ENCODE results near the gene CEMIP2. TPM values are rescaled to one million over a fixed set of nuclear protein-coding genes. Genes with fewer than 3 reads are reported as not detected.
A peak's percentile ranks its signal among the peaks of the same experiment; 100 is the strongest.

CEMIP2 gene
- total RNA-seq, 2 experiments from 2014 or later: 46.5 TPM

DNA sequence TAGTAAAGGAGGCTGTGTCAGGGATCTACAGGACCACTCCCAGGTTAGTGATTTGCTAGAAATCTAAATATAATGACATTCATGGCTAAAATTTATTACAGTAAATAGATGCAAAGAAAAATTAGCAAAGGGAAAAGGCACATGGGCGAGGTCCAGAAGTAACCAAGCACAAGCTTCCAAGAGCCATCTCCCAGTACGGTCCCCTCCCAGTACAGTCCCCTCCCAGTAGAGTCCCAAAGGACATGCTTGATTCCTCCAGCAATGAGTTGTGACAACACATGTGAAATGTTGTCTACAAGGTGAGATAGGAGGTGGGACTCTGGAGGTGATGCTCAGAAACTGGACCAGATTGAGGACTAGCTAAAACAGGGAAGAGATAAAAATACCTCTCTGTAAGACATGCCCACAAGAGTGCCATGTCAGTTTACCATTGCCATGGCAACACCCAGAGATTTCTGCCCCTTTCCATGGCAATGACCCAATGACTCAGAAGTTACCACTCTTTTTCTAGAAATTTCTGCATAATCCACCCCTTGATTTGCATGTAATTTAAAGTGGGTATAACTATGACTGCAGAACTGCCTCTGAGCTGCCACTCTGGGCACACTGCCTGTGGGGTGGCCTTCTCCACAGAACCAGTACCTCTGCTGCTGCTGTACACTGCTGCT, 27.9 kb upstream of the CEMIP2 start:
- Mint-ChIP-seq H3K36me3 (ENCODE audit: low read depth) (peaks cover 14% of the 10 kb centered on the region), H3K27ac (peak overlapping the region; percentile 76), H3K27me3 (ENCODE audit: low read depth) (no peaks in the 10 kb centered on the region), H3K4me3 (no peak overlapping the region), H3K4me1 (ENCODE audit: low read depth) (peaks cover 42% of the 10 kb centered on the region), H3K9me3 (ENCODE audit: insufficient read depth) (peaks cover 6% of the 10 kb centered on the region)
- POLR2A ChIA-PET: interaction anchor here (1.0 to 4.9 kb wide), 3 partner anchors 13 to 115 kb away, joined by 5 to 44 read pairs (median 24); partner anchors contain the start of genes ABHD17B, C9orf85 and CEMIP2
- peak; percentile 42 for ATAC-seq
- DNase-seq: no peak
- CTCF ChIA-PET: interaction anchor here (1.0 to 6.6 kb wide), 8 partner anchors 11 to 243 kb away, joined by 3 to 48 read pairs (median 6); no protein-coding TSS in a partner anchor

GRCh38 chr9:71795097-71795813, 26.9 kb upstream of the CEMIP2 start:
- Mint-ChIP-seq H3K36me3 (ENCODE audit: low read depth) (peaks cover 14% of the 10 kb centered on the region), H3K4me1 (ENCODE audit: low read depth) (peaks cover 42% of the 10 kb centered on the region), H3K27ac (peak overlapping the region; percentile 99), H3K27me3 (ENCODE audit: low read depth) (no peaks in the 10 kb centered on the region), H3K9me3 (ENCODE audit: insufficient read depth) (peaks cover 6% of the 10 kb centered on the region), H3K4me3 (peak overlapping the region; percentile 60)
- POLR2A ChIA-PET: interaction anchor here (0.6 to 4.9 kb wide), 7 partner anchors 8 to 570 kb away, joined by 3 to 44 read pairs (median 3); partner anchors contain the start of genes ABHD17B, C9orf85 and CEMIP2
- CTCF ChIA-PET: interaction anchor here (1.0 to 6.6 kb wide), 6 partner anchors 9 to 79 kb away, joined by 3 to 48 read pairs (median 10); no protein-coding TSS in a partner anchor
- DNase-seq: peak; percentile 35
- peak; percentile 71 for ATAC-seq

DNA sequence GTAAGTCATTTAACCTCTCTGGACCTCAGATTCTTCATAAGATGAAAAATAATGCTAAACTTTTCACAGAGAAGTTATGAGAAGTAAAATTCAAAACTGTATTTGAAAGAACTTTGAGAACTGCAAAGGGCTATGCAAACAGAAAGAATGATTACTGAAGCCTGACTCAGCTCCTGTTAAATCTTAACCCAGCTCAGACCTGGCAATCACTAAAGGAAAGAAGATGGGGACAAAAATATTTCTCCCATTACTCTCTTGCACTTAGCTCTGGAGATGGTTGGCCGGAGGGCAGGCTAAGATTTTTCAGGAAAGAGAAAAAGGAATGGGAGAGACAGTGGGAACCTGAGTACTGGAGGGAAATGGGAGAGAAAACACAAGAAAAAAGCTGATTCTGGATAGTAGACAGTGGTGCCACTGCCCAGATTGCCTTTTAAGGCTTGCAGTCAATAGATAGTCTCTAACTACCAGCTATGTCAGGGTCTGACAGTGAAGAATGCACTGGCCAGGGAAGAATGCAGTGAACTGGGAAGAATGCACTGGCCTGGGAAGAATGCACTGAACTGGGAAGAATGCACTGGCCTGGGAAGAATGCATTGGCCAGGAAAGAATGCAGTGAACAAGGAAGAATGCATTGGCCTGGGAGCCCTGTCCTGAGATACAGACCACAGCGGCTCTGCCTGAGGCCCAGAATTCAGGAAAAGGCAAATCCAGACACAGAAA, 25.2 kb upstream of the CEMIP2 start:
- Mint-ChIP-seq H3K4me1 (ENCODE audit: low read depth) (peaks cover 42% of the 10 kb centered on the region), H3K27me3 (ENCODE audit: low read depth) (no peaks in the 10 kb centered on the region), H3K36me3 (ENCODE audit: low read depth) (peaks cover 14% of the 10 kb centered on the region), H3K4me3 (no peak overlapping the region), H3K27ac (peak overlapping the region; percentile 60), H3K9me3 (ENCODE audit: insufficient read depth) (peaks cover 6% of the 10 kb centered on the region)
- ChIA-PET POLR2A (interaction anchor here (0.6 to 4.9 kb wide), 4 partner anchors 10 to 25 kb away, joined by 3 to 44 read pairs (median 14); partner anchors contain the start of gene CEMIP2), CTCF (interaction anchor here (0.6 to 6.6 kb wide), 7 partner anchors 10 to 1394 kb away, joined by 3 to 48 read pairs (median 9); no protein-coding TSS in a partner anchor)
- no peak for ATAC-seq
- no peak for DNase-seq

DNA sequence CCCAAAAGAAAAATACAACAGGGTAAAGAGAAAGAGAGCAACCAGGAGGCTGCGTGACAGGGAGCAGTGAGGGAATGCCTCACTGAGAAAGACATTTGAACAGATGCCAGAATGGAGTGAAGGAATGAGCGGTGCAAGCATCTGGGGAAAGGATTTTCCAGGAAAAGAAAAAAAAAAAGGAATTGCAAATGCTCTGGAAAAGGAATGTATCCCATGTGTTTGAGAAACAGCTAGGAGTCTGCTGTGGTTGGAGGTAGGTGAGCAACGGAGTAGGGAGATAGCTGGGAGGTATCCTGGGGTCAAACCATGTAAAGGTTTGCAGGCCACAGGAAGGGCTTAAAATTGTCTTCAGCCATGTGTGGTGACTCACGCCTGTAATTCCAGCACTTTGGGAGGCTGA, 23.6 kb upstream of the CEMIP2 start:
- Mint-ChIP-seq H3K27ac (no peak overlapping the region), H3K4me3 (no peak overlapping the region), H3K4me1 (ENCODE audit: low read depth) (peaks cover 36% of the 10 kb centered on the region), H3K9me3 (ENCODE audit: insufficient read depth) (peaks cover 6% of the 10 kb centered on the region), H3K27me3 (ENCODE audit: low read depth) (no peaks in the 10 kb centered on the region), H3K36me3 (ENCODE audit: low read depth) (peaks cover 14% of the 10 kb centered on the region)
- no peak for ATAC-seq
- CTCF ChIA-PET: interaction anchor here (0.7 to 1.6 kb wide), 5 partner anchors 9 to 233 kb away, joined by 3 to 8 read pairs (median 6); no protein-coding TSS in a partner anchor
- no peak for DNase-seq
- POLR2A ChIA-PET: no interaction called here

DNA sequence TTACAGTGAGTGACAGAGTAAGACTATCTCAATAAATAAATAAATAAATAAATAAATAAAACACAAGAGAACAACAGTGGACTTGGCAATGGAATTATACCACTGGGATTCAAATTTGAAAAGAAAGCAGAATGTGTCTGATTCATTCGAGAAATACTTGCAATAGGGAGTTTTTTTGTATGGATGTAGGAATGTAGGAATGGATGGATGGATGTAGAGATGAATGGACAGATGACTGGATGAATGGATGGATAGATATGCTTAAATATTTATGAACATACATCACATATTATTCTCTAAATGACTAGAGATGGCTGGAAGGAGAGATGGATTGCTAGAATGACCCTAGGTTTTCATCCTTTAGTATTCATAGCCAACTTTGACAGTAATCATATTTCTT, 22.0 kb upstream of the CEMIP2 start:
- ChIA-PET CTCF (no interaction called here), POLR2A (interaction anchor here (0.9 kb wide), 1 partner anchor 24 kb away, joined by 3 read pairs; no protein-coding TSS in a partner anchor)
- Mint-ChIP-seq H3K27ac (no peak overlapping the region), H3K4me1 (ENCODE audit: low read depth) (peaks cover 24% of the 10 kb centered on the region), H3K9me3 (ENCODE audit: insufficient read depth) (peaks cover 6% of the 10 kb centered on the region), H3K36me3 (ENCODE audit: low read depth) (peaks cover 11% of the 10 kb centered on the region), H3K27me3 (ENCODE audit: low read depth) (no peaks in the 10 kb centered on the region), H3K4me3 (no peak overlapping the region)
- ATAC-seq (no peak), DNase-seq (no peak)

DNA sequence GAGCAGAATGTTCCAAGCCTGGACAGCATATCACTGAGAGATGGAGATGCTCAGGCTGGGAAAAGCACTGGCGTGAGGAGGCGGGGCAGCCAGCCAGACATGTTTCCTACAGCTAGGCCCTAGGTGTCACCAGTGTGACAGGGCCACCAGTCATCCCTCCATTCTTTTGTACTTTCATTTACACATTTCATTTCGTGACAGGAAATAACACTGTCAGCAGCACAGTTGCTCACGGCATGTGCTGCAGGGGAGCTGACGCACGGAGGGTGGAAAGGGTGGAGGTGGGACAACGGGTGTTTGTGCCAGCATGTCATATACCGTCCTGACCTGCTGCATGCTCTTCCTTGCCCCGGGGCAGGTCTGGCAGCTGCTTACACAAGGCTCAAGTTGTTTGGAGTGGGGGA, 14.8 kb upstream of the CEMIP2 start:
- peak; percentile 90 for DNase-seq
- Mint-ChIP-seq H3K36me3 (ENCODE audit: low read depth) (peaks cover 5% of the 10 kb centered on the region), H3K9me3 (ENCODE audit: insufficient read depth) (peaks cover 3% of the 10 kb centered on the region), H3K4me1 (ENCODE audit: low read depth) (peaks cover 53% of the 10 kb centered on the region), H3K27me3 (ENCODE audit: low read depth) (no peaks in the 10 kb centered on the region), H3K27ac (peak overlapping the region; percentile 99), H3K4me3 (peak overlapping the region; percentile 67)
- peak; percentile 96 for ATAC-seq
- POLR2A ChIA-PET: interaction anchor here (0.9 to 2.9 kb wide), 8 partner anchors 9 to 127 kb away, joined by 3 to 44 read pairs (median 6); partner anchors contain the start of gene CEMIP2
- CTCF ChIA-PET: interaction anchor here (0.6 to 8.1 kb wide), 19 partner anchors 8 to 256 kb away, joined by 3 to 100 read pairs (median 4); partner anchors contain the start of gene CEMIP2

GRCh38 chr9:71781391-71781790, 13.1 kb upstream of the CEMIP2 start:
- CTCF ChIA-PET: interaction anchor here (0.7 to 8.1 kb wide), 12 partner anchors 11 to 244 kb away, joined by 3 to 100 read pairs (median 4); partner anchors contain the start of genes C9orf85 and CEMIP2
- DNase-seq: no peak
- H3K4me1 Mint-ChIP-seq (ENCODE audit: low read depth): peaks cover 54% of the 10 kb centered on the region

GRCh38 chr9:71780953-71781352, 12.6 kb upstream of the CEMIP2 start:
- ChIA-PET POLR2A (interaction anchor here (0.7 to 2.2 kb wide), 6 partner anchors 12 to 130 kb away, joined by 3 to 10 read pairs (median 4); partner anchors contain the start of genes ABHD17B and C9orf85), CTCF (interaction anchor here (0.8 to 8.1 kb wide), 11 partner anchors 11 to 244 kb away, joined by 3 to 100 read pairs (median 5); partner anchors contain the start of genes C9orf85 and CEMIP2)
- ATAC-seq (no peak), DNase-seq (no peak)
- Mint-ChIP-seq H3K4me3 (no peak overlapping the region), H3K36me3 (ENCODE audit: low read depth) (peaks cover 5% of the 10 kb centered on the region), H3K4me1 (ENCODE audit: low read depth) (peaks cover 58% of the 10 kb centered on the region), H3K27ac (peak overlapping the region; percentile 99), H3K27me3 (ENCODE audit: low read depth) (no peaks in the 10 kb centered on the region), H3K9me3 (ENCODE audit: insufficient read depth) (peaks cover 3% of the 10 kb centered on the region)

More at GRCh38 chr9:71781391-71781790, 13.1 kb upstream of the CEMIP2 start:
- Mint-ChIP-seq H3K4me3 (peak overlapping the region; percentile 6), H3K27me3 (ENCODE audit: low read depth) (no peaks in the 10 kb centered on the region), H3K27ac (peak overlapping the region; percentile 99), H3K36me3 (ENCODE audit: low read depth) (peaks cover 5% of the 10 kb centered on the region), H3K9me3 (ENCODE audit: insufficient read depth) (peaks cover 3% of the 10 kb centered on the region)
- POLR2A ChIA-PET: interaction anchor here (0.7 to 2.2 kb wide), 6 partner anchors 12 to 130 kb away, joined by 3 to 10 read pairs (median 4); partner anchors contain the start of genes ABHD17B and C9orf85
- ATAC-seq: peak; percentile 20

DNA sequence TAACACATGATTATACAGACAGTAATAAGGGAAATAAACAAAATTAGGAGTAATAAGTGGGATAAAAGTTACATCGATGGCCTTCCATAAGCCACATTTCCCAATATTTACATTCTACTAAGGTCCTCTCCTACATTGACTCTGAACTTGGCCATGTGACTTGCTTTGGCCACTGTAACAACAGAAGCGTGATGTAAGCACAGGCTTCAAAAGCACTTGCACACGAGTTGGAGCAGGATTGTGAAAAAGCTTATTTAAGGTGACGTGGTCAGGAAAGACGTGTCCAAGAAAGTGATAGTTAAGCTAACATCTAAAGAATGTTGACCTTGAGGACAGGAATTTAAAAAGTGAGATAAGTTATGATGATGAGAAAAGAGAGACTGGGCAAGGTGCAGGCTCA, 9.8 kb upstream of the CEMIP2 start:
- Mint-ChIP-seq H3K4me3 (no peak overlapping the region), H3K27ac (no peak overlapping the region), H3K36me3 (ENCODE audit: low read depth) (no peaks in the 10 kb centered on the region), H3K27me3 (ENCODE audit: low read depth) (no peaks in the 10 kb centered on the region), H3K9me3 (ENCODE audit: insufficient read depth) (no peaks in the 10 kb centered on the region), H3K4me1 (ENCODE audit: low read depth) (peaks cover 50% of the 10 kb centered on the region)
- POLR2A ChIA-PET: interaction anchor here (0.8 to 2.1 kb wide), 3 partner anchors 9 to 43 kb away, joined by 4 to 8 read pairs (median 5); partner anchors contain the start of gene CEMIP2
- ATAC-seq: no peak
- no peak for DNase-seq
- CTCF ChIA-PET: interaction anchor here (0.7 to 8.1 kb wide), 8 partner anchors 8 to 247 kb away, joined by 3 to 100 read pairs (median 5); partner anchors contain the start of gene CEMIP2

- H3K4me3 Mint-ChIP-seq: no peak overlapping the region
- H3K27ac Mint-ChIP-seq: peak overlapping the region; percentile 55
- DNase-seq (no peak), ATAC-seq (peak; percentile 38)
- H3K36me3 Mint-ChIP-seq (ENCODE audit: low read depth): no peaks in the 10 kb centered on the region
- H3K27me3 Mint-ChIP-seq (ENCODE audit: low read depth): no peaks in the 10 kb centered on the region
- no peaks in the 10 kb centered on the region for H3K9me3 Mint-ChIP-seq (ENCODE audit: insufficient read depth)
- ChIA-PET CTCF (no interaction called here), POLR2A (interaction anchor here (1.6 to 1.7 kb wide), 2 partner anchors 8 to 136 kb away, joined by 4 to 7 read pairs; partner anchors contain the start of genes ABHD17B and C9orf85)
- peaks cover 31% of the 10 kb centered on the region for H3K4me1 Mint-ChIP-seq (ENCODE audit: low read depth)
Observed at GRCh38 chr9:71774920-71775319, 6.6 kb upstream of the CEMIP2 start.
